HG02678 (cell line): ENCODE results near the gene RARRES1.

ENCODE experiments used
- ATAC-seq: cut with Tn5 transposase; IDR thresholded peaks from one replicate; pipeline ENCODE4 v1.9.1; 2021; ENCODE audit warnings: mild to moderate bottlenecking, moderate library complexity; ENCODE audit not compliant: unreplicated experiment

Gene RARRES1

DNA sequence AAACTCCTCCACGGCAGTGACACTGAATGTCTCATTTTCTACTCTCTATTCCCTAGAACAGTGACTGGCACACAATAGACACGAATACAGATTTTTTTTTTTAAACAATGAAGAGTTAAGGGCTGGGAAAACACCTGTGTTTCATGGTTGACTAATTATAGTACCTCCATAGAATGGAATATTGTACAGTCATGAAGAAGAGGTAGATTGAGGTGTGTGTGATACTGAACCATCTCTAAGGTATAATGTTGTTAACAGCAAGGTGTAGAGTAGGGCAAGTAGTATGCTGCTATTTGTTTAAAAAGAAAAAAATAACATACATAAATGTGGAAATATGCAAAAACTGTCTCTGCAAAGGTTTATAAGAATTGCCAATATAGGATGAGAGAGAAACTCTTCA is 5.2 kb upstream of the RARRES1 start:
- no peak for ATAC-seq

DNA sequence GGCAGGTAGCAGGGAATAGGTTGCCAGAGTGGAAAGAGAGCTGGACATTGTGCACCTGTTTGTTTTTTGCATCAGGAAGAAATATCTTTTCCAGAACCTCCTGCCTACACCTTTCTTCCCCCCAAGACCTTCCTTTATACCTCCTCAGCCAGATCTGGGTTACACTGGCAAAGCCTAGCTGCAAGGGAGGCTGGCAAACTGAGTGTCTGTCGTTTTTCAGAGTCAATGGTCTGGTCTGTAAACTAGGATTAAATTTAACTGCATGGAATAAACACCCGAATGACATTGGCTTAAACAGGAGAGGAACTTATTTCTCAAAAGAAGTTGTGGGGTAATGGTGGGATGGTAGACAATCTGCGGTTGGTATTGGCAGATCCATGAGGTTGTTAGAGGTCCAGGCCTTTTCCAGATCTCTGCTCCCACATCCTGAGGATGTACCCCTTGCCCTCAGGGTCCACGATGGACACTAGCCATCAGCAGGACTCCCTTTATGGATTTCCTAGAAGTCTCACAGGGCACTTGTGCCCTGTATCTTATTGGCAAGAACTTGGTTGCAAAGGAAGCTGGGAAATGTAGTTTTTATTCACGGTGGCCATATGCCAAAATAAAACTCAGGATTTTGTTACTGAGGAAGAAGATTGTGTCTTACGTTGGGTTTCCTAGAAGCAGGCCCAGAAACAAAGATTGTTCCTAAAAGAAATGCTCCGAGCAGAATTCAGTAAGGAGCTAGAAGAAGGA is 3.2 kb upstream of the RARRES1 start:
- no peak for ATAC-seq

DNA sequence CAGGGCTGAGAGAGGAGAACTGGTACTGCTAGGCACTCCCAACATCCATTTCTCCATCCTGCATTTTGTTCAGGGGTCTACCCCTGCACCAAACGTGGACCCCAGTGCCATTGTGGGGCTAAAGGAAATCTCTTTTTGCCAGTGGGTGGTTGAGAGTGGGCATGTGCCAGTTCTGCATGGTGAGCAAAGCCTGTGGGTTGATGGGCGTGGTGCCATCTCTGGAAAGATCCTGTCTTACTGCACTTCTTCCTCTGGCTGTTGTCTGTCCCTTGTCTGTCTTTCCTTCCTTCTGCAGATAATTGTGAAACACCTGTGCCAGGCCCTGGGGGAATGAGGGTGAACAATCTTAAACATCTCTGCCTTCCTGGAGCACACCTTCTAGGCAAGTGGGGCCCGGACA is 1.4 kb upstream of the RARRES1 start:
- ATAC-seq = no peak

DNA sequence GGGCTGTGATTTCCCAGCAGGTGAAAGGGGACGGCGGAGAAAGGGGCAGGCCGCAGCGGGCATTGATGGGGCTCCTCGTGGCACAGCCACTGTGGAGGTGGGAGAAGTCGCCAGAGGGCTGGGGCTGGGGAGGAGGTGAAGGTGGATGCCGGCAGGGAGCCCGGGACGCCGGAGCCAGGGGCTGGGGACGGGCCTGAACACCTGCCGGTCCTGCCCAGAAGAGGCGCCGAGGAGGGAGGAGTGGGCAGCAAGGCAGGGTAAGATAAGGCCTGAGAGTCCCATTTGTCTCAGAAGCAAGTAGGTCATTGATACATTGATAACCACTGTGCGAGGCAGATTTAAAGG is 571 bp upstream of the RARRES1 start:
- no peak for ATAC-seq

DNA sequence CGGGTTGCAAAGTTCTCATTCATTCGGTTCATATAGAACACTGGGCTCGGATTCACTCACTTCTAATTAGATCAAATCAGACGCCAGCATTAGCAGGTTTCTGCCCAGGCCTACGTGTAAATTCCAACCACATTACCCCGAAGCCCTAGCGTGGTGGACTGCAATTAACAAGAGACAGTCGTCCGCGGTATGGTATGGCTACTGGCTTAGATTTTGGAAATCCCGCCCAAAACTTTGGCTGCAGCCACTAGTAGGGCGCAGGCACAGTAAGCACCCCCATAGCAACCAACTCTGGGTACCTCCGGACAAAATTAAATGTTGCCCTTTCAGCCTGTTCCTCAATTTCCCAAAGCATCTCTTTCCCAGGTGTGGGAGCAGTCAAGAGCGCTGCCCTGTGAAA is 771 bp downstream of the RARRES1 start:
- ATAC-seq = no peak

DNA sequence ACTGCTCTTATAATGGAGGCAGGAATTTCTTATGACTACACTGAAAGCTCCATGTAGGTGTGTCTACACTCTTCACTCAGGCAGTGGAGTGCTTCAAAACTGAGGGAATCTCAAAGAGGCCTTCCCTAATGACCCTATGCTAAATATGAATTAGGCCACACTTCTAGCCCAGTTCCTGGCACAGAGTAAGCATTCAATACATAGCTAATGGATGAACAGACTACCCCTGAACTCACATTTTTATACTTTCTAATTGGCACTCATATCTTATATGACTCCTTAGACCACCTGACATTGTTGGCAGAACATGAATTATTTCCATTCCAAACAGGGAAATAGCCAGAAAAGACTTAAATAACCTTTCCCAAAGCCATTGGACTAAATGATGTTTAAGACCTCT is 3.4 kb downstream of the RARRES1 start:
- ATAC-seq = no peak

DNA sequence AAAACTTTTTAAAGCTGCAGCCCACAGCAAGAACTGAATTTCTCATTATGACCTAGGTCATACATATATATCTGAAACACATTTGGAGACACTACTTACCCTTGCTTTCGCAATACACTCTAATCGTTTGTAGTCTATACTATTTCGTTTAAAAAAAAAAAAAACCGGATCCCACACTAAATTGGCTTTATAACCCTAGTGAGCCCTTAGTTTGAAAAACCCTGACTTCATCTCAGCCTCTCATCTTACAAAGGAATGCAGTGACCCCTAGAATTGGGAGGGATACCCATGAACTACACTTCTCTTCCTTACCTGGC is 4.2 kb downstream of the RARRES1 start:
- ATAC-seq = no peak

DNA sequence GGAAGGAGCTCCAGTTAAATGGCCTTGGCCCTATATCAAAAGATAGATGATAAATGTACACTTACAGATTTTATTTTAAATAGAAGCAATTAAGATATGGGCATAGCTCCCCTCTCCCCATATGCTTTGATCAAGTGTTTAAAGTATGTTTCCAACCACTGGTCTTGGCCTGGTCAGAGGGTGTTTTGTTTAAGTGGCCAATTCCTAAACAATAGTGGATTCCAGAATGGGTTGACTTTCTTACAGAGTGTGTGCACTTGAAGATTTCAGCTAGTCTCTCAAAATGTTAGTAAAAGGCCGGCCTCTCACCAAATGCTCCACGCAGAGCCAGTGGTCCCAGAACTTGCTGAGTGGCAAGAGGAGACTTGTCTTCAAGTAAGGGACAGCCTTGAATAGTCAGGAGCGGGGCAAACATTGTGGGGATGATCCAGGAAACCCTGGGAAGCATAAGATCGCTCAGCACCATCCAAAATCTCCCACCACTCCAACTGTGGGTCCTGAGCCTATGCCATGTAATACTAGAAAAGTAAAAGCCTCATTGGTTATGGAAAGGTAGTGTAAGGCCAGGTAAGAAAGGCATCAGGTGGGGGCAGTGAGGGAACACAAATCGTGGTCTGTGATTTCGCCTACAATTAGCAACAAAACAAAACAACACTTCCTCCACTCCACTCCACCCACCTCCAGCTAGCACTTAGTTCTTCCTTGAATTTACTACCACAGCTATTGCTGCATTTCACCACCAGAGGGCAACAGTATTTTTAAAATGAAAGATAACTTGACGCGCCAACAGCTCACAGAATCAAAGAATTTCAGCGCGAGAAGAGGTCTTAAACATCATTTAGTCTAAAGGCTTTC is 4.8 kb downstream of the RARRES1 start:
- peak; percentile 51 for ATAC-seq

DNA sequence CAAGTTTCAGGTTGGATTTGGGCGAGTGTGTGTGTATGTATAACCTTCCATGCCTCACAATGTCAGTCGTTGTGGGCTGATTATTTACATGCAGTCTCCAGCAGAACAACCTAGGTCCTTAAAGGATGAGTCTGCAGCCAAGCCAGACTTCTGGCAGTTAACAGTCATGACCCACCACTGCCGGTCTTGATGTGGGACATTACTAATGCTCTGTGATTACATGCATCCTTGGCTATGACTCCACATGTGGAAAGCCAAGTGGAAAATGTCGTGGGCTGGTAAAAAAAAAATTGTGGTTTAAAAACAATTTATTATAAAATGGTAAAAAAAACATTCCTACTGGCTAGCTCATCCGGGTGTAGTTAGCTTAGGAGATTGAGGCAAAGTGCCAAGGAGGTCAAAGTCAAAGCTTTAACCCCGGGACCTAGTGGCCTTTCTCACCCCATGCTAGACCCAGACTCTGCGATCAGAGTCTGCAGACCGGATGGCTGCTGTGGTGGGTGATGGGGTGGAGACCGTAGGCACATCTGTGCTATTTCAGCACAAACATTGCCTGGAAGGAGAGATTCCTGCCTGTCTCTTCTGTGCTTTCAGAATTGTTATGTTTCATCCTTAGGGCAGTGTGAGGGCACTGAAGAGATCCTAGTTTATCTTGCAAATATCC is 6.8 kb downstream of the RARRES1 start:
- ATAC-seq = no peak

DNA sequence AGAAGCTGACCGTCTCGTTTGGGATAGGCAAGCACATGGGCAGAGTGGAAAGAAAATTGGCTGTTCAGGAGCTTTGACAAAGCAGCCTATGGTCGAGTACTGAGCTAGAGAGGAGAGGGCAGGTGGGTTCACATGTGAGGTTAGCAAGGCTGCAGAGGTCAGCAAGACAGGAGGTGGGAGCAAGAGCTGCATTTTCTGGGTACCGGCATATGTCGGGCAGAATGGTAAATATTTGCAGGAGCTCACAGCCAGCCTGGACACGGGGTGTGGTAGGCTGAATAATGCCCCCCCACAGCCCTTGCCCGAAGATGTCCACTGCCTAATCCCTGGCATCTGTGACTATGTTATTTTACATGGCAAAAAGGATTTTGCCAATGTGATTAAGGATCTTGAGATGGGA is 8.3 kb downstream of the RARRES1 start:
- no peak for ATAC-seq

DNA sequence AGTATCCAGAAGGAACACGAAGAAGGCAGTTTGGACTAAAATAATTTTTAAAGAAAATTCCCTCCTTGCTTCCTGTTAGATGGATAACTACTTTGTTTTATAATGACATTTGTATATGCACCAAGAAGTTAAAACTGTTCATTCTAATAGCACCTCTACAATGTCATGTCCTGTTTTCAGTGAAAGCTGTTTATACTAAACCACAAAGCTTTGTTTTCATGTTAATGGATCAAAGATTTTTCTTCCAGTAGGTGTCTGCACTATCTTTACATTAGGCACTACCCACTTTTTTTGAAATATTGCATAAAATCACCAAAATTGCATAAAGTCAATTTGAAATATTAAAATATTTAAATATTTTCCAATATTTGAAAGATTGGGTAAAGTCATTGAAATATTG is 10.1 kb downstream of the RARRES1 start:
- no peak for ATAC-seq

DNA sequence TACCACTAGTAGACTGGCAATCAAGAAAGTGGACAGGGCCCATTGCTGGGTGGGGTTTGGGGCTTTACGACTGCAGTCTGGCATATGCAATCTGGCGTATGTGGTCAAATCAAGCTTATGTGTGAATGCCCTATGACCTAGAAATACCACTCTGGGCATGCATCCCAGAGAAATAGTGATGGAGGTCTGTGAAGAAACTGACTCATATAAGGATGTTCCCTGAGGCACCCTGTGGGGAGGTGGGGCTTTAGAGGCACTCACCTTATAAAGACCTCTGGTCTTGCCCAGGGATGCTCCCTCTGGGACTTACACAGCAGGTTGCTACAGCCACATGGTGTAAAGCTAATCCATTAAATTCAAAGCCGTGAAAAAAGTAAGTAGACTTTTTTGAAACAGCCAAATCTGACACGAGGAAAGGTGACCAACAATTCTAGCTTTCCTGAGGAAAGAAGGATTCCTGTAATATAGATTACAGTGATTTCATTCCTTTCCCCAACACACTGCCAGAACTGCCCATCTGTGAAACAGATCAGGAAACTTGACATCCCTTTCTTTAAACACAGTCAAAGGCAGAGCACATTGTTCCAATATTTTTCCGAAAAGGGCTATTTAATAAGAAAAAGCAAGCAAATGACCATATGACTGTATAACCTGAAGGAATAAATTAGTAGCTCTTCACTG is 13.6 kb downstream of the RARRES1 start:
- no peak for ATAC-seq

DNA sequence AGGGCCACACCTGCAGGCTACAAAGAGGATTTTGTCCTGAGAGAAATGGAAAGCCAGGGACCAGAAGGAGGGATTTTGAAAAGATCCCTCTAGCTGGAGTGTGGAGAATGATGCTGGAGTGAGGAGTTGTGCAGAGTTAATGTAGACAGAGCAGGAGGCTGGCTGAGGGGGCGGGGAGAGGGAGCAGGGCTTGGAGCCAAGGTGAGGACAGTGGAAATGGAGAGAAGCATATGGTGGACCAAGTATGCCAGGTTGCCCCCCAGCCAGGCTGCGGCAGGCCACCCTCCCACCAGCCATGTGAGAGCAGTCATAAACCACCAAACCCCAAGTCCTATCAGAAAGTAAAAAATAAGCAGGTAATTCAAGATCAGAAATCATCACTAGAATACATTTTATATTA is 14.7 kb downstream of the RARRES1 start:
- no peak for ATAC-seq

DNA sequence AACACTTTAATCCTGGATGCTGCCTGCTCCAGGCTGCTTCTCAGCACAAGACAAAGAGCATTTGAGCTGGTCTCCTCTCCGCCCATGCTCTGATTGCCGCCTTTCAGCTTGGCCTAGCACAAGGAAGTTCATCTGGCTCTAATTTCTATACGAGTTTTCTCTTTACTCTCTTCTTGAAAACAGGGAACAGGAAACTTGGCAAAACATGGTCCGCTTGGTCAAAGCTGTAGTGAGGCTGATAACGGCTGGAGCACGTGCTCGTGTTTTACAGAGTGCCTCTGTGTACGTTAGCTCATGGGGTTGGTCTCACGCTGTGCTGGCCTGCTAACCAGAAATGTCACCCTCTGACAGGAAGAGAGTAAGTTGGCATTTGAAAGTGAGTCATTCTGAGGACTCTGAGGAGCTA is 19.2 kb downstream of the RARRES1 start:
- ATAC-seq = no peak

DNA sequence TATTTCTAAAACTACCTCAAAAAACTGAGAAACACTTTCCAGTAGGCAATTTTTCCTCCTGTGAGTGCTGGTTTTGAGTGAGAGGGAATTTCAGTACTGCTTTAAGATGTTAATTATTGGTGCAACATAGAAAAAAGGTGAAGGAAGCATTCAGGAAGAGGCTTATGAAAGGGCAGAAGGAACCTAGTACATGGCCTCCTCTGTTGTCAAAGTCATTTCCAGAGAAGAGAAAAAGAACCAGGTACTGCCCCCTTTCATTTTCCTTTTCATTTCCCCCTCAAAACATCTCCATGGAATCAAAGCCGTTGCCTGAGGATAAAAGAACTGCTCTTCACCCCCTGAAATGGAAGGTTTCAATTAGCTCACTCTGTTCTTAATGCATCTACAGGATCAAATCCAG is 19.8 kb downstream of the RARRES1 start:
- no peak for ATAC-seq

DNA sequence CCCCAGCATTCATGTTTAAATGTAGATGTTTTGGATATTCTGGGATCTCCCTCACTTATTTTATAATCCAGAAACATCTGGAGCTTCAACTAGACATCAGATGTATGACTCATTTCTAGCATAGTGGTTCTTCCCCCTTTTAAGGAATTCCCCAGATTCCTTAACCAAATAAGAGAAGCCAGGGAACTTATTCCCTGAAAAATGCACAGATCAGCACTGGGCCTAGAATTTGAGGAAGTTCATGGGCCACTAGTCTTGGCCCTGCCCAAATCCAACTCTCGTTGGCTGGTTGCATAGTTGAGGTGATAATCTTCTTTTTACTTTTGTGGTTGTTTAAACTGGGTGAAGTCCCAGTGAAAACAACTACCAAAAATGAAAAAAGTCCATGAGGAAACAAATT is 20.4 kb downstream of the RARRES1 start:
- no peak for ATAC-seq

DNA sequence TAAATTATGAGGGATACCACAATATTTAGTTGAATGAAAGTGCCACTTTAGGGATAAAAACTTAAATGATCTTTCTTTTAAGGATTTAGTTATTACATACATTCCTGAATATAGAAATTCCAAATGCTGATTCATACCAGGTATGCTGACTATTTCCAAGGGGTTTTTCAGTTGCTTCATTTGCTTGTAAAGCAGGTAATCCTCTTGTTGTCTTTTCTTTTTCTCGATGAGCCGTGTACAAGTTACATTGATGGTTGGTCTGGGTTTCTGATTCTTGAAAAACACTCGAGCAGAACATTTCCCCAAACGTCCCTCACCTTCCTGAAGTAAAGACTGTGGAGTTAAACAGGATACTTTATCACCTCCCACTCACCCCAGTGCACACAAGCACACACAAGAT is 21.7 kb downstream of the RARRES1 start:
- no peak for ATAC-seq

DNA sequence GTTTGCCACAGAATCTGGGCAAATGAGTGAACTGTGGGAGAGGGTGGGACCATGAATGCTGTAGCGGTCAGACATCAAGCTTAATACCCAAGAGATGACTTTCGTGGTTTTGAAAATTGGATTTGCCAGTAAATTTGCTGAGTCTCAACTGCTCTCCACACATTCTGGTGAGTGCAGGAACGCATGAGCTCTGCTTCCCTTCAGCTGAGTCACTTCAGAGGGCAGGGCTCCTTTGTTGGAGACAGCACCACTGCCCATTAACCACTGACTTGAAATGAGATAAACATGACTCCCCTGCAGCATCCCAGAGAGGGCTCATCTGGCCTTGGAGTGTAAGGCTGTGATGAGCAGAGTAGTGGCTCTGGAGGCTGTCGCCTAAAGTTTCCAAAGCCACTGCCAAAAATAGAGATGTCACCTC is 22.6 kb downstream of the RARRES1 start:
- no peak for ATAC-seq

DNA sequence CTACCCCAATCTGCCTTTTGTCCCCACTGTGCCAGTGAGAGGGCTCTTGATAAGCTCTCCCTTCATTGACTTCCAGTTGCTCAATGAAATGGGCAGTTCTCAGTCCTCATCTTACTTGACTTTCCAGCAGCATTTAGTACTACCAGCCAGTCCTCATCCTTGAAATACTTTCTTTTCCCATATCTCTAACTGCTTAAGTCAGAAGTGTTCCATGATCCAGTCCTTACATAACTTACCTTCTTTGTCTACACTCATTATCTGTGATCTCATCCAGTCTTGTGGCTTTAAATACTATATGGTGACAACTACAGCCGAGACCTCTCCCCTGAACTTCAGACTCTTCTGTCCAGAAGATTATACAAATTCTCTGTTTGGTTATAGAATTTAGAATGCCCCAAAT is 28.7 kb downstream of the RARRES1 start:
- no peak for ATAC-seq

DNA sequence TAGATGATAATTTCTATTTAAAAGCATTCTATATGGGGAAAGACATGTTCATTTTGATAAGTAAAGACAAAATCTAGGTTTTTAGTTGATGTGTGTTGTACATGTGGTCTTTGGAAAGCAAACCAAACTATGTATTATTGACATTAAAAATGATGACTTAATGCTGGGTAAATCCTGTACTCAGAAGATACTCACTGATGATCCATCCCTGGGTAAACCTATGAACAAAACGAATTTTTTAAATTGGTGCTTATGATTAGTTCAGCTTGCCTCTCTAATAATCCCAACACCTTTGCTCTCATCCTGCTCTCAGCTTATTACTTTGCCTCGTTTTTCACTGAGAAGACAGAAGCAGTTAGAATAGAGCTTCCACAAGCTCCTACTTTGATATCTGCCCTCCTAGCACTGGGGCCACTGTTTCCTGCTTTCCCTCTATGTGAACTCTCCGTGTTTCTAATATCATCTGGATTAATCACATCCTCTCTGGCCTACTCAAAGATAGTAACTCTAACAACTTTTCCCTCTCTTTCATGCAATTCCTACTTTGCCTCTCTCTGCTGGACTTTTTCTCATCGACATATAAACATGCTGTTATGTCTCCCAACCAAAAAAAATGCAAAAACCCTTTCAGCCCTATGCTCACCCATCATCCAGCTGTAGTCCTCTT is 29.3 kb downstream of the RARRES1 start:
- ATAC-seq = no peak

DNA sequence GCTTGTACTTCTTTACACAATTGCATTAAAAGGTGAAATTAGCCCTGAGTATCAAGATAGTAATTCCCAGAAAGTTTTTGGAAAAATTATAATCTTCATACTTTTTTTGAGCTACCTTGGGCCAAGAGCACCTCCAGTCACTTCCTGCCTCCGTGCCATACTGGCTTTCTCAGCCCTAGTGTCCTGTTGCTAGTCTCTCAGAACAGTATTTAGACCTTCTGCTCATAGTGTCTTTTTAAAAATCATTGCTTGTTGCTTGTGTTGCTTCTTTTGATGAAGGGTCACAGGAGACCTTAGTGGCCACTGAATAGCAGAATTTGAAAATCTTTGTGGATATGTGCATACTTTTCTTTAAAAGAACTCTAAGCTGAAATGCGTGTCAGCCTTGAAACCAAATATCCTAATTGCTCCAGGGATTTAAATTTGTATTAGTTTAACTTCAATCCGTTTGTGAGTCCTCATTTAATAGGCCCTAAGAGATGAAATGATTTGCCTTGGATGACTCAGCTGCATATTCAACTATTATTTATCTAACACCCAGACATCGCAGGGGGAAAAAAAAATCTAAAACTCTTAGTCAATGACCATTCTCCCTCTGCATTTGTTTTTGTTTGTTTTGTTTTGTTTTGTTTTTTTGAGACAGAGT is 30.7 kb downstream of the RARRES1 start:
- ATAC-seq = no peak
